Endothelial cell (in vitro differentiated cells): ENCODE data around the gene COG5. TPM values are rescaled to one million over a fixed set of nuclear protein-coding genes. Genes with fewer than 3 reads are reported as not detected.
"Not testable (repeated sequence)": the region's sequence is repeated elsewhere in the genome, so short reads cannot be mapped to it uniquely, and the experiment has no call there.

Experiments used
- DNase-seq: peaks from one replicate; pipeline ENCODE4 v3.0.0; 2021; ENCODE audit warnings: low spot score
- H3K27ac Mint-ChIP-seq: one replicate; pipeline ENCODE4 v1.8.0; 2021; ENCODE audit warnings: mixed read lengths, inconsistent platforms; ENCODE audit not compliant: unreplicated experiment
- H3K27me3 Mint-ChIP-seq: one replicate; pipeline ENCODE4 v1.8.0; 2021; ENCODE audit warnings: mild to moderate bottlenecking, moderate library complexity, mixed read lengths, inconsistent platforms; ENCODE audit not compliant: unreplicated experiment
- H3K36me3 Mint-ChIP-seq: one replicate; pipeline ENCODE4 v1.8.0; 2021; ENCODE audit warnings: mild to moderate bottlenecking, low read depth, mixed read lengths, inconsistent platforms; ENCODE audit not compliant: unreplicated experiment
- H3K4me1 Mint-ChIP-seq: one replicate; pipeline ENCODE4 v1.8.0; 2021; ENCODE audit warnings: mild to moderate bottlenecking, mixed read lengths, inconsistent platforms; ENCODE audit not compliant: unreplicated experiment
- H3K4me3 Mint-ChIP-seq: one replicate; pipeline ENCODE4 v1.8.0; 2021; ENCODE audit warnings: mild to moderate bottlenecking, mixed read lengths, inconsistent platforms; ENCODE audit not compliant: unreplicated experiment
- H3K9me3 Mint-ChIP-seq: one replicate; pipeline ENCODE4 v1.8.0; 2021; ENCODE audit warnings: mixed read lengths, inconsistent platforms; ENCODE audit not compliant: unreplicated experiment
- total RNA-seq: library from RNA; stranded (reverse); fragmentation: NEBNext Ultra II Directional; extraction: Animal tissue kit (Norgen Biotek cat#: 25700); gene quantifications from one replicate; pipeline ENCODE4 v1.2.1, GENCODE V29; 2021; ENCODE audit not compliant: unreplicated experiment
- TF ChIP-seq, protein P1 (sequence below): fragments of 200-600 bp; sonication (generic); IDR thresholded peaks from one replicate; pipeline ENCODE4 v1.5.0; 2021; ENCODE audit warnings: antibody characterized with exemption; ENCODE audit not compliant: unreplicated experiment

COG5 gene
- total RNA-seq, 1 donor from 2014 or later: 26.7 TPM

DNA sequence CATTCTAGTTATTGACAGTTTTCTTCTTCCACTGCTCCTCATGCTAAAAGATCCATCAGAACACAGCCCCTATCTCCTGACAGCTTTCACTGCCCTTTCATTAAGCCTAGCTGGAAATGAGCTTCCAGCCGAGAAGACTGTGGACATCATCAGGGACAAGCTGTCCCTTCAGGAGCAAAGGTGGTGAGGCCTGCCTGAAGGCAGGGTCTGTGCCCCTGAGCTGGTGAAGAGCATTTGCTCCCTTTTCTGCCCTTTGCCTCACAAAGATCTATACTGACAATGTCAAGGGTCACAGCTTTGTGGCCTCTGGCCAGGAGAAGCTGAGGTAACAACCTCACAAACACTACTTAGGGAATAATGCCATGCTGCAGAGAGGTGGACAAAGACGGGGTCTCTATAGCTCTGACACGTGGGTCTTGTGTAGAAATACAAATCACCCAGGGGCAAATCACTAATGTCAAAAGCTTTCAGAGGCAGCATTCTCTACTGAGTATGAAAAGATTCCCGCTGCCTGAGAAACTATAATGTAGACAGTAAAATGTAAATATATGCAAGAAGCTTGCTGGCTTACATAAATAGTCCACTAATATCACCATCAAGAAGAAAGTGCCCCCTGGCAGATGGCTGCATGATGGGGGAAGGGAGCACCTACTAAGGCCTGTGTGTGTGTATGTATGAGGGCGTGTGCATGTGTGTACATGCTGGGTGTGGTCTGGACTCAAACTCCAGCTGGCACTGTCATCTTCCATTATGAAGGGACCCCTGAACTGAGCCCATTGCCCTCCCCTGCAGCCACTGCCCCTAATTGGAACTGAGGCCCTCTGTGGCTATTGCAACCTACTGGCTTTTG, 339.1 kb downstream of the COG5 start:
- TF ChIP-seq, protein P1, sequence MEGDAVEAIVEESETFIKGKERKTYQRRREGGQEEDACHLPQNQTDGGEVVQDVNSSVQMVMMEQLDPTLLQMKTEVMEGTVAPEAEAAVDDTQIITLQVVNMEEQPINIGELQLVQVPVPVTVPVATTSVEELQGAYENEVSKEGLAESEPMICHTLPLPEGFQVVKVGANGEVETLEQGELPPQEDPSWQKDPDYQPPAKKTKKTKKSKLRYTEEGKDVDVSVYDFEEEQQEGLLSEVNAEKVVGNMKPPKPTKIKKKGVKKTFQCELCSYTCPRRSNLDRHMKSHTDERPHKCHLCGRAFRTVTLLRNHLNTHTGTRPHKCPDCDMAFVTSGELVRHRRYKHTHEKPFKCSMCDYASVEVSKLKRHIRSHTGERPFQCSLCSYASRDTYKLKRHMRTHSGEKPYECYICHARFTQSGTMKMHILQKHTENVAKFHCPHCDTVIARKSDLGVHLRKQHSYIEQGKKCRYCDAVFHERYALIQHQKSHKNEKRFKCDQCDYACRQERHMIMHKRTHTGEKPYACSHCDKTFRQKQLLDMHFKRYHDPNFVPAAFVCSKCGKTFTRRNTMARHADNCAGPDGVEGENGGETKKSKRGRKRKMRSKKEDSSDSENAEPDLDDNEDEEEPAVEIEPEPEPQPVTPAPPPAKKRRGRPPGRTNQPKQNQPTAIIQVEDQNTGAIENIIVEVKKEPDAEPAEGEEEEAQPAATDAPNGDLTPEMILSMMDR: no peak
- Mint-ChIP-seq H3K36me3 (no peaks in the 10 kb centered on the region), H3K9me3 (no peaks in the 10 kb centered on the region), H3K4me1 (no peaks in the 10 kb centered on the region), H3K27ac (no peak overlapping the region), H3K4me3 (no peak overlapping the region), H3K27me3 (peaks cover 4% of the 10 kb centered on the region)
- DNase-seq: no peak

DNA sequence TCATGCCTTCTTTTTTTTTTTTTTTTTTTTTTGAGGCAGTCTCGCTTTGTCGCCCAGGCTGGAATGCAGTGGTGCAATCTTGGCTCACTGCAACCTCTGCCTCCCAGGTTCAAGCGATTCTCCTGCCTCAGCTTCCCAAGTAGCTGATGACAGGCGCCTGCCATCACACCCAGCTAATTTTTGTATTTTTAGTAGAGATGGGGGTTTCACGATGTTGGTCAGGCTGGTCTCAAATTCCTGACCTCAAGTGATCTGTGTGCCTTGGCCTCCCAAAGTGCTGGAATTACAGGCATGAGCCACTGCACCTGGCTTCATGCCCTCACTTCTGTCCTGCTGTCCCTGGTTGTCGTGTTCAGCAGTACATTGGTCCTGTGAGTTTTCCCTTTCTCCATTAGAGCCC, 342.9 kb downstream of the COG5 start:
- H3K27me3 Mint-ChIP-seq, DNase-seq, H3K9me3 Mint-ChIP-seq, H3K36me3 Mint-ChIP-seq, H3K27ac Mint-ChIP-seq, H3K4me1 Mint-ChIP-seq, H3K4me3 Mint-ChIP-seq: not testable (repeated sequence)

DNA sequence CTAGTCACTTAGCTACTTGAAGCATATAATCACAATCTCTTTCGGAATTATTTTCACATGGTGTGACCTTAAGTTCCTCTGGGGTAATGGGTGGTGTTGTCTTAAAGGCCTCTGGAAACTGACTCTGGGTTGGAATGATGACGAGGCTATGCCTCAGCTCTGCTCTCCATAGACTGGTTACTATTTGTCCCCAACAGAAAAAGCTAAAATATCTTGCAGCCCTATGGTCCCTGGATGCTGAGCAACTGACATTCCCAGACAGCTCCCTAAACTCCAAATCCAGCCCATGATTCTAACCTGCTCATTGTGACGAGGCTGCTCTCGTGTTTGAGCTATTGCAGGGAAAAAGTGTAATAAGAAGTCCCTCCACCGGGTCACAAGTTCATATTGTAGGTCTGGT, 343.4 kb downstream of the COG5 start:
- Mint-ChIP-seq H3K27me3 (peaks cover 4% of the 10 kb centered on the region), H3K4me1 (no peaks in the 10 kb centered on the region), H3K27ac (no peak overlapping the region), H3K4me3 (no peak overlapping the region), H3K36me3 (no peaks in the 10 kb centered on the region), H3K9me3 (no peaks in the 10 kb centered on the region)
- DNase-seq: no peak
- TF ChIP-seq, protein P1: no peak

DNA sequence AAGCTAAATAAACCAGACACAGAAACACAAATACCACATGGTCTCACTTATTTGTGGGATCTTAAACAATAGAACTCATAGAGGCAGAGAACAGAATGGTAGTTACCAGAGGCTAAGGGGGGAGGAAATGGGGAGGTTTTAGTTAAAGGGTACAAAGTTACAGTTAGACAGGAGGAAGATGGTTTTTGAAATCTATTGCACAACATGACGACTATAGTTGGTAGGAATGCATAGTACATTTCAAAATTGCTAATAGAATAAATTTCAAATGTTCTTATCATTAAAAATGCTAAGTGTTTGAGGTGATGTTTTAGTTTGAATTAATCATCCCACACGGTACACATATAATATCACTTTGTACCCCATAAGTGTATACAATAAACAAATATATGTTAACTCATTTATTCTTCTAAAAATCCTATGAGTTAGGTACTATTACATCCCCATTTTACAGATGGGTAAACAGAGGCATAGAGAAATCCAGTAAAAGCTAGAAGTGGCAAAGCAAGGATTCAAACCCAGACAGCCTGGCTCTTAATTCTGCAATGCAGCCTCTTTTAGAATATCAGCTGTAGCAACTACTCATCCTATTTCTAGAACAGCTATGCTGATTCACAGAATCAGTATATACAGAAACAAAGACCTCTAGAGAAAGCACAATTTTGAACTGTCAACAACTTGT, 344.0 kb downstream of the COG5 start:
- H3K36me3 Mint-ChIP-seq: no peaks in the 10 kb centered on the region
- no peak for DNase-seq
- TF ChIP-seq, protein P1: no peak
- H3K4me1 Mint-ChIP-seq: no peaks in the 10 kb centered on the region
- H3K27me3 Mint-ChIP-seq: peaks cover 4% of the 10 kb centered on the region
- H3K4me3 Mint-ChIP-seq: no peak overlapping the region
- H3K27ac Mint-ChIP-seq: no peak overlapping the region
- no peaks in the 10 kb centered on the region for H3K9me3 Mint-ChIP-seq

DNA sequence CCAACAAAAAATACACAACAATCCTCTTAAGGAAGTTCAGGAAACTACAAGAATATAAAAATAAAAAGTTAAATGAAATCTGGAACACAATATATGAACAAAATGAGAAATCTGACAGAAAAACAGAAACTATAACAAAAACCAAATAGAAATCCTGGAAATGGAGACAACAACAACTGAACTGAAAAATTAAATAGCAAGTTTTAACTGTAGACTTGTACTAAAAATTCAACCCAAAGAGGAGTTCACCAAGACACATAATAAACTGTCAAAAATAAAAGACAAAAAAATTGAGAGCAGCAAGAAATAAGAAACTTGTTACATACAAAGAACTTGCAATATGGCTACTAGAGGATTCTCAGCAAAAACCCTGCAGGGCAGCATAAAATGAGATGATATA, 349.8 kb downstream of the COG5 start:
- peaks cover 2% of the 10 kb centered on the region for H3K27me3 Mint-ChIP-seq
- H3K4me1 Mint-ChIP-seq: no peaks in the 10 kb centered on the region
- H3K9me3 Mint-ChIP-seq: no peaks in the 10 kb centered on the region
- H3K36me3 Mint-ChIP-seq: peaks cover 16% of the 10 kb centered on the region
- H3K27ac Mint-ChIP-seq: no peak overlapping the region
- no peak for DNase-seq
- TF ChIP-seq, protein P1: no peak
- H3K4me3 Mint-ChIP-seq: no peak overlapping the region
